Sigmoid colon (tissue), 4 donors: ENCODE measurements around the gene C1QTNF1.

Source experiments
- CTCF ChIP-seq, 4 experiments: fragments of 450-650 bp in 3 of 4; fragments of 200-600 bp in 1 of 4; IDR thresholded peaks; one replicate each; pipeline ENCODE4 v1.5.1; 2016 to 2019; ENCODE audit warnings: antibody characterized with exemption in 4 of 4, mild to moderate bottlenecking in 3 of 4, moderate library complexity in 2 of 4
- POLR2A ChIP-seq, 2 donors: fragments of 450-650 bp; IDR thresholded peaks; one replicate each; pipeline ENCODE4 v1.6.1; 2016; ENCODE audit warnings: antibody characterized with exemption in 2 of 2, mild to moderate bottlenecking in 2 of 2, moderate library complexity in 2 of 2
- POLR2AphosphoS5 ChIP-seq, 4 donors: sonication (generic); formaldehyde crosslinking; IDR thresholded peaks; one replicate each; pipeline ENCODE4 v1.6.1; 2017; ENCODE audit warnings: antibody characterized with exemption in 4 of 4

DNA sequence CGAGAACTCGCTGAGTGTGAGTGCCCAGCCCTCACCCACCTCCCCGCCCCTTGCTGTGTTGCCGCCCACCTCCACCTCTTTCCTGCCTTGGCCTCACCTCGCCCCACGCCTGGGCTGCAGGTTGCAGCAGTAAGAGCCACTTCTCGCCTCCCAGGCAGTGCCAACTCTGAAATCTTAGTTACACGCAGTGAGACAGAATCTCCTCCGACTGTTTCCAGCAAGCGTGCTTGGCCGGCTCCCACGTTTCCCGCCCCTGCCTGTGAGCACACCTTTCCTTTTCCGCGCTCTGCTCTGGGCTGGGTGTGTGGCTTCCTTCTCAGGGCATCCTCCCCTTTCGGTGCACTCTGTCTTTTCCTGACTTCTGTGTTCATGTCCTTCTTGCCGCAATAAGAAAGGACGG lies 56.4 kb downstream of the C1QTNF1 start:
- TF ChIP-seq CTCF (IDR thresholded peaks at IDR 0.05) (no peak), POLR2A (IDR thresholded peaks at IDR 0.05) (no peak), POLR2AphosphoS5 (IDR thresholded peaks at IDR 0.05) (no peak)
